Prostate gland (tissue), 2 donors: Measurements from ENCODE around the gene RYR2.

Experiments used
- CTCF ChIP-seq, 4 experiments: fragments of 200-600 bp in 2 of 4; fragments of 450-650 bp in 2 of 4; sonication (generic) in 2 of 4; IDR thresholded peaks; 1 replicate in 3 of 4; 2 replicates in 1 of 4; pipeline ENCODE4 v1.5.1; 2016 to 2019; ENCODE audit warnings: antibody characterized with exemption in 4 of 4, mild to moderate bottlenecking in 2 of 4, moderate library complexity in 2 of 4
- POLR2A ChIP-seq: fragments of 450-650 bp; IDR thresholded peaks from one replicate; pipeline ENCODE4 v1.6.1; 2016; ENCODE audit warnings: antibody characterized with exemption, mild to moderate bottlenecking
- POLR2AphosphoS5 ChIP-seq: sonication (generic); formaldehyde crosslinking; IDR thresholded peaks from one replicate; pipeline ENCODE4 v1.6.1; 2017; ENCODE audit warnings: antibody characterized with exemption

GRCh38 chr1:237293804-237294203, 251.8 kb downstream of the RYR2 start:
- TF ChIP-seq CTCF (IDR thresholded peaks at IDR 0.05) (no peak), POLR2AphosphoS5 (no peak), POLR2A (no peak)
